HEK293T (cell line): ENCODE results near the gene FOXC1.

Experiments
- CTCF ChIA-PET: fragments of 350-600 bp; formaldehyde crosslinking; extraction: SDS; loops from one replicate; lab custom pipeline; 2021; ENCODE audit warnings: antibody characterized with exemption, inconsistent platforms; lab: Yijun Ruan, JAX
- POLR2A ChIA-PET: fragments of 350-600 bp; formaldehyde crosslinking; extraction: SDS; loops from one replicate; lab custom pipeline; 2020; ENCODE audit warnings: antibody characterized with exemption, inconsistent platforms; lab: Yijun Ruan, JAX
- DNase-seq: peaks from one replicate; pipeline ENCODE4 v3.0.0; 2012; ENCODE audit warnings: mixed read lengths; ENCODE audit errors: extremely low spot score
- ARNT ChIP-seq: fragments of 450-650 bp; IDR thresholded peaks from 2 replicates; pipeline ENCODE4 v1.6.1; 2017; ENCODE audit warnings: mild to moderate bottlenecking
- BHLHE40 ChIP-seq: fragments of 450-650 bp; IDR thresholded peaks from 2 replicates; pipeline ENCODE4 v1.6.1; 2016; ENCODE audit warnings: mild to moderate bottlenecking, moderate library complexity, borderline replicate concordance
- CTBP1 ChIP-seq: fragments of 450-650 bp; IDR thresholded peaks from 2 replicates; pipeline ENCODE4 v1.6.1; 2016; ENCODE audit warnings: borderline replicate concordance
- ELF4 ChIP-seq: fragments of 450-650 bp; IDR thresholded peaks from 2 replicates; pipeline ENCODE4 v1.6.1; 2017; ENCODE audit warnings: antibody characterized with exemption
- FOXA1 ChIP-seq: fragments of 450-650 bp; IDR thresholded peaks from 2 replicates; pipeline ENCODE4 v1.6.1; 2016; ENCODE audit warnings: mild to moderate bottlenecking
- FOXK2 ChIP-seq: fragments of 450-650 bp; IDR thresholded peaks from 2 replicates; pipeline ENCODE4 v1.6.1; 2016; ENCODE audit warnings: mild to moderate bottlenecking
- FOXM1 ChIP-seq: fragments of 450-650 bp; IDR thresholded peaks from 2 replicates; pipeline ENCODE4 v1.6.1; 2017; ENCODE audit warnings: mild to moderate bottlenecking, borderline replicate concordance
- HDGF ChIP-seq: fragments of 450-650 bp; IDR thresholded peaks from 2 replicates; pipeline ENCODE4 v1.6.1; 2017; ENCODE audit warnings: antibody characterized with exemption, borderline replicate concordance
- L3MBTL2 ChIP-seq: fragments of 450-650 bp; conservative IDR thresholded peaks from 2 replicates; pipeline ENCODE4 v1.6.1; 2016; ENCODE audit warnings: mild to moderate bottlenecking
- LEF1 ChIP-seq: fragments of 450-650 bp; IDR thresholded peaks from 2 replicates; pipeline ENCODE4 v1.6.1; 2017; ENCODE audit warnings: mild to moderate bottlenecking, borderline replicate concordance
- NFRKB ChIP-seq: fragments of 450-650 bp; IDR thresholded peaks from 2 replicates; pipeline ENCODE4 v1.6.1; 2016; ENCODE audit warnings: mild to moderate bottlenecking, moderate library complexity
- PKNOX1 ChIP-seq: fragments of 450-650 bp; IDR thresholded peaks from 2 replicates; pipeline ENCODE4 v1.6.1; 2016
- SP1 ChIP-seq: fragments of 450-650 bp; IDR thresholded peaks from 2 replicates; pipeline ENCODE4 v1.6.1; 2017
- SUZ12 ChIP-seq: fragments of 450-650 bp; IDR thresholded peaks from 2 replicates; pipeline ENCODE4 v1.6.1; 2016; ENCODE audit warnings: mild to moderate bottlenecking
- TARDBP ChIP-seq: fragments of 450-650 bp; IDR thresholded peaks from 2 replicates; pipeline ENCODE4 v1.6.1; 2016
- ZNF384 ChIP-seq: fragments of 450-650 bp; IDR thresholded peaks from 2 replicates; pipeline ENCODE4 v1.6.1; 2016

Gene FOXC1

GRCh38 chr6:1620504-1621069, 10.9 kb downstream of the FOXC1 start:
- POLR2A ChIA-PET: interaction anchor here (0.7 to 1.0 kb wide), 4 partner anchors 9 to 47 kb away, joined by 3 to 5 read pairs (median 4); no protein-coding TSS in a partner anchor
- no peak for TF ChIP-seq SUZ12
- no peak for TF ChIP-seq HDGF
- TF ChIP-seq FOXK2: no peak
- TF ChIP-seq ARNT: no peak
- no peak for TF ChIP-seq L3MBTL2
- no peak for TF ChIP-seq CTBP1
- TF ChIP-seq TARDBP: no peak
- TF ChIP-seq FOXM1: no peak
- no peak for TF ChIP-seq FOXA1
- no peak for TF ChIP-seq LEF1
- no peak for TF ChIP-seq PKNOX1
- no peak for TF ChIP-seq BHLHE40
- TF ChIP-seq ZNF384: no peak
- TF ChIP-seq NFRKB: no peak
- no peak for TF ChIP-seq SP1
- no peak for TF ChIP-seq ELF4
- CTCF ChIA-PET: interaction anchor here (0.7 kb wide), 1 partner anchor 26 kb away, joined by 3 read pairs; no protein-coding TSS in a partner anchor
- no peak for DNase-seq

- POLR2A ChIA-PET: interaction anchor here (0.9 to 2.0 kb wide), 5 partner anchors 9 to 81 kb away, joined by 3 to 16 read pairs (median 4); no protein-coding TSS in a partner anchor
- DNase-seq: no peak
- CTCF ChIA-PET: interaction anchor here (0.7 kb wide), 1 partner anchor 26 kb away, joined by 3 read pairs; no protein-coding TSS in a partner anchor
- no peak for TF ChIP-seq FOXK2
- 0 out of 2 replicates have a peak, but pooled peaks have one; percentile 15 for TF ChIP-seq L3MBTL2
- 0 out of 2 replicates have a peak, but pooled peaks have one; percentile 5 for TF ChIP-seq PKNOX1
Observed at GRCh38 chr6:1621070-1621701, 11.5 kb downstream of the FOXC1 start.

GRCh38 chr6:1622220-1622850, 12.6 kb downstream of the FOXC1 start:
- no peak for DNase-seq
- TF ChIP-seq TARDBP (peak; percentile 95), ARNT (no peak)
- POLR2A ChIA-PET: interaction anchor here (1.0 to 2.0 kb wide), 5 partner anchors 8 to 80 kb away, joined by 3 to 16 read pairs (median 6); no protein-coding TSS in a partner anchor
- CTCF ChIA-PET: no interaction called here

- TF ChIP-seq SP1: no peak
- TF ChIP-seq FOXM1: no peak
- TF ChIP-seq TARDBP: no peak
- TF ChIP-seq PKNOX1: no peak
- TF ChIP-seq CTBP1: no peak
- TF ChIP-seq LEF1: no peak
- no peak for TF ChIP-seq BHLHE40
- no peak for TF ChIP-seq L3MBTL2
- no peak for TF ChIP-seq FOXK2
- TF ChIP-seq ELF4: no peak
- TF ChIP-seq HDGF: no peak
- no peak for TF ChIP-seq FOXA1
- no peak for TF ChIP-seq ARNT
- TF ChIP-seq NFRKB: no peak
- ChIA-PET POLR2A (interaction anchor here (1.0 to 8.2 kb wide), 9 partner anchors 7 to 79 kb away, joined by 3 to 144 read pairs (median 9); no protein-coding TSS in a partner anchor), CTCF (interaction anchor here (1.1 kb wide), 1 partner anchor 482 kb away, joined by 4 read pairs; no protein-coding TSS in a partner anchor)
- DNase-seq: no peak
Observed at GRCh38 chr6:1622851-1623768, 13.4 kb downstream of the FOXC1 start.

GRCh38 chr6:1623769-1624057, 14.0 kb downstream of the FOXC1 start:
- TF ChIP-seq FOXM1 (no peak), PKNOX1 (no peak), TARDBP (no peak), CTBP1 (no peak), ZNF384 (no peak), FOXK2 (no peak), FOXA1 (no peak), LEF1 (no peak), ELF4 (no peak), NFRKB (no peak), L3MBTL2 (no peak), SP1 (no peak), BHLHE40 (no peak), ARNT (no peak), SUZ12 (no peak), HDGF (no peak)
- POLR2A ChIA-PET: interaction anchor here (0.9 to 8.2 kb wide), 10 partner anchors 8 to 272 kb away, joined by 3 to 144 read pairs (median 4); no protein-coding TSS in a partner anchor
- CTCF ChIA-PET: interaction anchor here (1.1 kb wide), 1 partner anchor 481 kb away, joined by 4 read pairs; no protein-coding TSS in a partner anchor

More at GRCh38 chr6:1623769-1624057, 14.0 kb downstream of the FOXC1 start:
- DNase-seq: no peak
